Mesendoderm (in vitro differentiated cells): ENCODE results near the gene SEZ6L.
A peak's percentile ranks its signal among the peaks of the same experiment; 100 is the strongest.

Experiments used
- DNase-seq: peaks from one replicate; pipeline ENCODE4 v3.0.0; 2013
- H2AK5ac ChIP-seq: 2 replicates; pipeline ENCODE4 v1.6.1; 2013; ENCODE audit warnings: low read length, inconsistent platforms
- H2BK120ac ChIP-seq: 2 replicates; pipeline ENCODE4 v1.6.1; 2013; ENCODE audit warnings: low read depth, mild to moderate bottlenecking, low read length, moderate library complexity, mixed read lengths
- H2BK15ac ChIP-seq: replicated peaks from 2 replicates; pipeline ENCODE4 v1.6.1; 2013; ENCODE audit warnings: low read depth, mild to moderate bottlenecking, moderate library complexity
- H2BK5ac ChIP-seq: 2 replicates; pipeline ENCODE4 v1.6.1; 2013; ENCODE audit warnings: low read length, inconsistent platforms
- H3K18ac ChIP-seq: 2 replicates; pipeline ENCODE4 v1.6.1; 2013; ENCODE audit warnings: mild to moderate bottlenecking, low read length, mixed read lengths
- H3K23ac ChIP-seq: one replicate; pipeline ENCODE4 v1.6.1; 2013; ENCODE audit warnings: low read length
- H3K27ac ChIP-seq: 2 replicates; pipeline ENCODE4 v1.5.1; 2013; ENCODE audit warnings: low read depth, mild to moderate bottlenecking, inconsistent platforms, low read length, moderate library complexity
- H3K27me3 ChIP-seq: 2 replicates; pipeline ENCODE4 v1.6.1; 2013; ENCODE audit warnings: low read length, control low read depth, mild to moderate bottlenecking, inconsistent platforms; ENCODE audit not compliant: insufficient read depth, poor library complexity
- H3K36me3 ChIP-seq: 2 replicates; pipeline ENCODE4 v1.6.1; 2013; ENCODE audit warnings: low read length, inconsistent platforms; ENCODE audit not compliant: control insufficient read depth, insufficient read depth
- H3K4ac ChIP-seq: one replicate; pipeline ENCODE4 v1.6.1; 2013; ENCODE audit warnings: low read depth, mild to moderate bottlenecking, low read length, moderate library complexity
- H3K4me1 ChIP-seq: 2 replicates; pipeline ENCODE4 v1.6.1; 2013; ENCODE audit warnings: low read depth, low read length, inconsistent platforms; ENCODE audit not compliant: control insufficient read depth
- H3K4me2 ChIP-seq: 2 replicates; pipeline ENCODE4 v1.6.1; 2013; ENCODE audit warnings: low read length
- H3K4me3 ChIP-seq: 2 replicates; pipeline ENCODE4 v1.5.1; 2013; ENCODE audit warnings: mild to moderate bottlenecking, low read length
- H3K56ac ChIP-seq: one replicate; pipeline ENCODE4 v1.6.1; 2013; ENCODE audit warnings: low read length
- H3K79me1 ChIP-seq: 2 replicates; pipeline ENCODE4 v1.6.1; 2013; ENCODE audit warnings: low read length, inconsistent platforms
- H3K79me2 ChIP-seq: 2 replicates; pipeline ENCODE4 v1.6.1; 2013; ENCODE audit warnings: mild to moderate bottlenecking, low read length; ENCODE audit not compliant: control insufficient read depth, insufficient read depth
- H3K9ac ChIP-seq: 2 replicates; pipeline ENCODE4 v1.6.1; 2013; ENCODE audit warnings: low read length, inconsistent platforms
- H4K5ac ChIP-seq: one replicate; pipeline ENCODE4 v1.6.1; 2013; ENCODE audit warnings: low read length
- H4K8ac ChIP-seq: one replicate; pipeline ENCODE4 v1.6.1; 2013; ENCODE audit warnings: low read depth, mild to moderate bottlenecking, control low read depth, low read length, moderate library complexity
- WGBS: extraction: QIAGEN DNeasy Blood & Tissue Kit; methylation state at CpG from one replicate; pipeline ENCODE4 v1.1.7; 2013; ENCODE audit warnings: low lambda C conversion rate, missing lambda C conversion rate; ENCODE audit not compliant: insufficient coverage; ENCODE audit errors: extremely low coverage; 5-methylcytosine and 5-hydroxymethylcytosine counted together

Gene SEZ6L

GRCh38 chr22:26235792-26236487 is 66.7 kb downstream of the SEZ6L start:
- Histone ChIP-seq H4K8ac (no peak overlapping the region), H2BK5ac (no peak overlapping the region), H3K18ac (no peak overlapping the region), H3K4me3 (no peak overlapping the region), H2AK5ac (no peak overlapping the region), H3K4me2 (no peak overlapping the region), H3K27me3 (no peaks in the 10 kb centered on the region), H4K5ac (no peak overlapping the region), H3K36me3 (no peaks in the 10 kb centered on the region), H3K79me2 (no peaks in the 10 kb centered on the region), H3K23ac (no peak overlapping the region), H3K27ac (no peak overlapping the region), H3K79me1 (no peaks in the 10 kb centered on the region), H3K9ac (no peak overlapping the region), H3K4me1 (no peaks in the 10 kb centered on the region), H2BK15ac (no peak overlapping the region), H3K4ac (no peak overlapping the region), H3K56ac (no peak overlapping the region), H2BK120ac (no peak overlapping the region)
- WGBS: no CpG with 5 or more reads among the region's 11 CpGs
- no peak for DNase-seq

- Histone ChIP-seq H2BK15ac (no peak overlapping the region), H3K4me3 (no peak overlapping the region), H3K4ac (no peak overlapping the region), H3K18ac (no peak overlapping the region), H2AK5ac (no peak overlapping the region), H3K56ac (no peak overlapping the region), H3K79me2 (no peaks in the 10 kb centered on the region), H3K4me2 (no peak overlapping the region), H3K79me1 (no peaks in the 10 kb centered on the region), H4K8ac (no peak overlapping the region), H2BK5ac (no peak overlapping the region), H3K23ac (no peak overlapping the region), H2BK120ac (no peak overlapping the region), H3K27ac (no peak overlapping the region), H4K5ac (no peak overlapping the region), H3K27me3 (no peaks in the 10 kb centered on the region), H3K9ac (no peak overlapping the region), H3K36me3 (no peaks in the 10 kb centered on the region), H3K4me1 (no peaks in the 10 kb centered on the region)
- no peak for DNase-seq
- no CpG with 5 or more reads among the region's 6 CpGs for WGBS
Measured at GRCh38 chr22:26236991-26237390, 67.7 kb downstream of the SEZ6L start.

GRCh38 chr22:26238596-26238995 is 69.3 kb downstream of the SEZ6L start:
- no peak overlapping the region for H3K27ac ChIP-seq

GRCh38 chr22:26239581-26239980 is 70.3 kb downstream of the SEZ6L start:
- no peak overlapping the region for H3K56ac ChIP-seq
- H3K9ac ChIP-seq: no peak overlapping the region
- H2BK120ac ChIP-seq: no peak overlapping the region
- no CpG with 5 or more reads among the region's 4 CpGs for WGBS
- no peak overlapping the region for H3K18ac ChIP-seq
- H2BK5ac ChIP-seq: no peak overlapping the region
- no peaks in the 10 kb centered on the region for H3K79me2 ChIP-seq
- no peak overlapping the region for H3K27ac ChIP-seq
- H4K8ac ChIP-seq: no peak overlapping the region
- DNase-seq: no peak
- no peak overlapping the region for H3K4me2 ChIP-seq
- no peak overlapping the region for H3K4ac ChIP-seq
- no peak overlapping the region for H3K23ac ChIP-seq
- H3K27me3 ChIP-seq: no peaks in the 10 kb centered on the region
- no peaks in the 10 kb centered on the region for H3K36me3 ChIP-seq
- H3K4me1 ChIP-seq: no peaks in the 10 kb centered on the region
- no peak overlapping the region for H2BK15ac ChIP-seq
- no peak overlapping the region for H2AK5ac ChIP-seq
- no peak overlapping the region for H4K5ac ChIP-seq
- no peaks in the 10 kb centered on the region for H3K79me1 ChIP-seq
- H3K4me3 ChIP-seq: no peak overlapping the region

More at GRCh38 chr22:26238596-26238995, 69.3 kb downstream of the SEZ6L start:
- no peak overlapping the region for H3K4ac ChIP-seq
- no peak overlapping the region for H4K8ac ChIP-seq
- no peak overlapping the region for H3K18ac ChIP-seq
- no peak overlapping the region for H2BK120ac ChIP-seq
- no peak overlapping the region for H2AK5ac ChIP-seq
- H3K4me2 ChIP-seq: no peak overlapping the region
- no peak overlapping the region for H3K56ac ChIP-seq
- no peaks in the 10 kb centered on the region for H3K36me3 ChIP-seq
- no peaks in the 10 kb centered on the region for H3K79me1 ChIP-seq
- H3K4me3 ChIP-seq: no peak overlapping the region
- no CpG with 5 or more reads among the region's 3 CpGs for WGBS
- no peak overlapping the region for H3K23ac ChIP-seq
- H3K27me3 ChIP-seq: no peaks in the 10 kb centered on the region
- no peaks in the 10 kb centered on the region for H3K79me2 ChIP-seq
- H2BK15ac ChIP-seq: no peak overlapping the region
- H4K5ac ChIP-seq: no peak overlapping the region
- H2BK5ac ChIP-seq: no peak overlapping the region
- DNase-seq: no peak
- no peaks in the 10 kb centered on the region for H3K4me1 ChIP-seq
- no peak overlapping the region for H3K9ac ChIP-seq

GRCh38 chr22:26241361-26241760 is 72.1 kb downstream of the SEZ6L start:
- Histone ChIP-seq H3K4me2 (no peak overlapping the region), H3K18ac (no peak overlapping the region), H4K8ac (no peak overlapping the region), H3K56ac (no peak overlapping the region), H2AK5ac (no peak overlapping the region), H3K79me2 (no peaks in the 10 kb centered on the region), H3K27ac (no peak overlapping the region), H3K23ac (no peak overlapping the region), H3K4me1 (no peaks in the 10 kb centered on the region), H3K79me1 (no peaks in the 10 kb centered on the region), H2BK120ac (no peak overlapping the region), H3K9ac (no peak overlapping the region), H2BK5ac (no peak overlapping the region), H3K4me3 (no peak overlapping the region), H4K5ac (no peak overlapping the region), H3K27me3 (no peaks in the 10 kb centered on the region), H3K4ac (no peak overlapping the region), H3K36me3 (no peaks in the 10 kb centered on the region), H2BK15ac (no peak overlapping the region)
- no peak for DNase-seq
- no CpG with 5 or more reads among the region's 8 CpGs for WGBS

- Histone ChIP-seq H3K79me2 (no peaks in the 10 kb centered on the region), H4K5ac (no peak overlapping the region), H3K27ac (no peak overlapping the region), H4K8ac (no peak overlapping the region), H3K56ac (no peak overlapping the region), H3K9ac (no peak overlapping the region), H3K23ac (no peak overlapping the region), H2BK15ac (no peak overlapping the region), H3K4me1 (no peaks in the 10 kb centered on the region), H3K27me3 (no peaks in the 10 kb centered on the region), H3K4ac (no peak overlapping the region), H3K79me1 (no peaks in the 10 kb centered on the region), H3K36me3 (no peaks in the 10 kb centered on the region), H3K4me3 (no peak overlapping the region), H2AK5ac (no peak overlapping the region), H2BK5ac (no peak overlapping the region), H3K4me2 (no peak overlapping the region), H2BK120ac (no peak overlapping the region), H3K18ac (no peak overlapping the region)
- DNase-seq: peak; percentile 7
- no CpG with 5 or more reads among the region's 7 CpGs for WGBS
Measured at GRCh38 chr22:26245001-26245400, 75.7 kb downstream of the SEZ6L start.
